Glutamatergic neuron (in vitro differentiated cells): ENCODE data around the gene NID1. TPM values are rescaled to one million over a fixed set of nuclear protein-coding genes. Genes with fewer than 3 reads are reported as not detected.

Experiments used
- DNase-seq: peaks from one replicate; pipeline ENCODE4 v3.0.0; 2022
- H3K27ac Mint-ChIP-seq: one replicate; pipeline ENCODE4 v1.8.0; 2020; ENCODE audit warnings: mild to moderate bottlenecking, mixed read lengths, inconsistent platforms; ENCODE audit not compliant: unreplicated experiment
- H3K27me3 Mint-ChIP-seq: one replicate; pipeline ENCODE4 v1.8.0; 2020; ENCODE audit warnings: mild to moderate bottlenecking, moderate library complexity, mixed read lengths, inconsistent platforms; ENCODE audit not compliant: unreplicated experiment
- H3K36me3 Mint-ChIP-seq: one replicate; pipeline ENCODE4 v1.8.0; 2020; ENCODE audit warnings: mild to moderate bottlenecking, mixed read lengths, inconsistent platforms; ENCODE audit not compliant: unreplicated experiment
- H3K4me1 Mint-ChIP-seq: one replicate; pipeline ENCODE4 v1.8.0; 2020; ENCODE audit warnings: mild to moderate bottlenecking, low read depth, mixed read lengths, inconsistent platforms; ENCODE audit not compliant: unreplicated experiment
- H3K4me3 Mint-ChIP-seq: one replicate; pipeline ENCODE4 v1.8.0; 2020; ENCODE audit warnings: mild to moderate bottlenecking, mixed read lengths, inconsistent platforms; ENCODE audit not compliant: unreplicated experiment
- H3K9me3 Mint-ChIP-seq: one replicate; pipeline ENCODE4 v1.8.0; 2020; ENCODE audit warnings: mild to moderate bottlenecking, moderate library complexity, mixed read lengths, inconsistent platforms; ENCODE audit not compliant: unreplicated experiment
- CTCF ChIP-seq: fragments of 200-600 bp; sonication (generic); IDR thresholded peaks from one replicate; pipeline ENCODE4 v1.5.0; 2021; ENCODE audit not compliant: partially characterized antibody, unreplicated experiment
- total RNA-seq: library from RNA; stranded (reverse); fragmentation: NEBNext Ultra II Directional; extraction: Animal tissue kit (Norgen Biotek cat#: 25700); gene quantifications from one replicate; pipeline ENCODE4 v1.2.1, GENCODE V29; 2021; ENCODE audit not compliant: unreplicated experiment

The NID1 gene
- total RNA-seq, 1 donor from 2014 or later = 1.4 TPM

- Mint-ChIP-seq H3K4me3 (no peak overlapping the region), H3K9me3 (no peaks in the 10 kb centered on the region), H3K27me3 (peaks cover 5% of the 10 kb centered on the region), H3K36me3 (no peaks in the 10 kb centered on the region), H3K27ac (no peak overlapping the region), H3K4me1 (peaks cover 6% of the 10 kb centered on the region)
- no peak for TF ChIP-seq CTCF
- no peak for DNase-seq
Measured at GRCh38 chr1:235935235-235936225, 129.4 kb downstream of the NID1 start.

GRCh38 chr1:235933766-235934116, 131.1 kb downstream of the NID1 start:
- no peak for TF ChIP-seq CTCF

GRCh38 chr1:235933017-235933765, 131.7 kb downstream of the NID1 start:
- Mint-ChIP-seq H3K36me3 (no peaks in the 10 kb centered on the region), H3K9me3 (no peaks in the 10 kb centered on the region), H3K27me3 (no peaks in the 10 kb centered on the region), H3K4me1 (peaks cover 6% of the 10 kb centered on the region), H3K4me3 (no peak overlapping the region), H3K27ac (no peak overlapping the region)
- TF ChIP-seq CTCF = no peak
- DNase-seq = no peak

More at GRCh38 chr1:235933766-235934116, 131.1 kb downstream of the NID1 start:
- Mint-ChIP-seq H3K9me3 (no peaks in the 10 kb centered on the region), H3K27me3 (no peaks in the 10 kb centered on the region), H3K4me3 (no peak overlapping the region), H3K36me3 (no peaks in the 10 kb centered on the region), H3K4me1 (peaks cover 6% of the 10 kb centered on the region), H3K27ac (no peak overlapping the region)
- no peak for DNase-seq

- no peak for DNase-seq
- Mint-ChIP-seq H3K36me3 (no peaks in the 10 kb centered on the region), H3K9me3 (no peaks in the 10 kb centered on the region), H3K27ac (no peak overlapping the region), H3K4me1 (peaks cover 6% of the 10 kb centered on the region), H3K4me3 (no peak overlapping the region), H3K27me3 (peaks cover 1% of the 10 kb centered on the region)
- no peak for TF ChIP-seq CTCF
Measured at GRCh38 chr1:235932090-235932510, 132.8 kb downstream of the NID1 start.
